ENCODE data around the gene RAD51B.
"Not testable (repeated sequence)": the region's sequence is repeated elsewhere in the genome, so short reads cannot be mapped to it uniquely, and the experiment has no call there.

Gene RAD51B

GRCh38 chr14:68241862-68242487, 422.4 kb downstream of the RAD51B start:
- DNase-seq = no peak

- no peak for DNase-seq
Measured at GRCh38 chr14:68243450-68244010, 424.0 kb downstream of the RAD51B start.

- DNase-seq = no peak
Measured at GRCh38 chr14:68244262-68244980, 424.8 kb downstream of the RAD51B start.

- DNase-seq = peak; percentile 26
Measured at GRCh38 chr14:68245146-68246073, 425.8 kb downstream of the RAD51B start.

DNA sequence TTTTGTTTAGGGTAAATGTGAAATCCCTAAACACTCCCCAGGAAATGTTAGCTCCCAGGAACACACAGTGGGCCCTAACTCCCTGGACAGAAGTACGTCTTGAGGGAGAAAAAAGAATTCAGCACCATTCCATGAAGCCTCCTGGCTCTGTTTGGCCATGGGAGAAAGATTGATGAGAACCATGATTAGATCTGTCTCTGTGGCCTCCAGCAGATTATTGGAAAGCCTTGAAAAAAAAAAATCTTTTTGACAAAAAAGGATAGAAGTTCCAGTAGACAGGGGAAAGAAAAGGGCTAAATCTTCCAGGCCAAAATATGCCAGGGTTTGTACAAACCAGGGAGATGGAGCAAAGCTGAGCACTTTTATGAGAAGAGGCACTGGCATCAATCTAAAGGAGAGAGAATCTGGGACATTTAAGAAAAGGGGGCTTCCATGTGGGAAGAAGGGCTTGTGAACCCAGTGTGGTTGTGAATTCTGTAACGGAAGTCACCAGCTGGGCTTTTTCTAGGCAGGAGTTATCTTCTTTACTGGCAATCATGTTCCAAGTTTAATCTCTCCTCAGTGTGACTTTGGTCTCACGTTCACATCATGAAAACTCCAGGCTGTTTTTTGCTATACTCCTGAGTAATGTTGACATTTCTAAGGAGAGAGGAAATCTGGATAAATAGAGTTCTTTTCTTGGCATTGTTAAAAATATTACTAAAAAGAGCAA, 426.7 kb downstream of the RAD51B start:
- DNase-seq = no peak

- DNase-seq = no peak
Measured at GRCh38 chr14:68246786-68247105, 427.2 kb downstream of the RAD51B start.

- no peak for DNase-seq
Measured at GRCh38 chr14:68247274-68247673, 427.7 kb downstream of the RAD51B start.

- DNase-seq = peak; percentile 75
Measured at GRCh38 chr14:68247676-68248268, 428.2 kb downstream of the RAD51B start.

GRCh38 chr14:68248481-68249255, 429.1 kb downstream of the RAD51B start:
- peak; percentile 57 for DNase-seq

DNA sequence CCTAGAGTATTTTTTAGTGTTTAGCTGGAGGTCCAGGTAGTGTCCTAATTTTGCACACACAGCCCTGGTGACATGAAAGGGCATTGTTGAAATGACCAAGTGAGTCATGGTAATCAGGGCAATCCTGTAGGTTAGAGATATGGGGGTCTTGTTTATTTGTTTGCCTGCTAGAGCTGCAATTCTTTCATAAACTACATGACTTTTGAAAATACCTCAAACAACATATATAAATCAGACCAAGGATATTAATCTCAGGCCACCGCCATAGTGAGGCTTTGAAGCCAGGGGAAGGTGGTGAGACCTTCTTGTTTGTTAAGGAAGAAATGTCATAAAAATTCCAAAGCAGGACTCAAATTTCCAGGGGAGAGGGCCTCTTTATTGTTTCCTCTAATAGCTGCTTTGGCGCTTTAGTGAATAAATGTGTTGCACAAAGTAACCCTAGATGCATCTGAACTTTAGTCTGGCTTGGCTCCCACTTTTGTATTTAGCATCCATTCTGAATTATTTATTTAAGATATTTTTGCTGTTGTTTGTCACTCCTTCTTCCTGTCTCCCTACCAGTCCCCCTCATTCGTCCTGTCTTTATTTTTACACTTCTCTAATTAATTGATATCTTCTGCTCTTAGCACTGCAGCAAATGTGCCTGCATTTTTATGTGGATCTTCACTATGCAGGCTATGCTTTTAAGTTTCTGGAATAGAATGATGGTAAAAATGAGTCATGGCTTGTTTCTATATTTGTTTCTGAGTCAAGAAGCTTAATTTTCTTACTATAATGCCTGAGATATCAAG, 430.3 kb downstream of the RAD51B start:
- DNase-seq = peak; percentile 76

DNA sequence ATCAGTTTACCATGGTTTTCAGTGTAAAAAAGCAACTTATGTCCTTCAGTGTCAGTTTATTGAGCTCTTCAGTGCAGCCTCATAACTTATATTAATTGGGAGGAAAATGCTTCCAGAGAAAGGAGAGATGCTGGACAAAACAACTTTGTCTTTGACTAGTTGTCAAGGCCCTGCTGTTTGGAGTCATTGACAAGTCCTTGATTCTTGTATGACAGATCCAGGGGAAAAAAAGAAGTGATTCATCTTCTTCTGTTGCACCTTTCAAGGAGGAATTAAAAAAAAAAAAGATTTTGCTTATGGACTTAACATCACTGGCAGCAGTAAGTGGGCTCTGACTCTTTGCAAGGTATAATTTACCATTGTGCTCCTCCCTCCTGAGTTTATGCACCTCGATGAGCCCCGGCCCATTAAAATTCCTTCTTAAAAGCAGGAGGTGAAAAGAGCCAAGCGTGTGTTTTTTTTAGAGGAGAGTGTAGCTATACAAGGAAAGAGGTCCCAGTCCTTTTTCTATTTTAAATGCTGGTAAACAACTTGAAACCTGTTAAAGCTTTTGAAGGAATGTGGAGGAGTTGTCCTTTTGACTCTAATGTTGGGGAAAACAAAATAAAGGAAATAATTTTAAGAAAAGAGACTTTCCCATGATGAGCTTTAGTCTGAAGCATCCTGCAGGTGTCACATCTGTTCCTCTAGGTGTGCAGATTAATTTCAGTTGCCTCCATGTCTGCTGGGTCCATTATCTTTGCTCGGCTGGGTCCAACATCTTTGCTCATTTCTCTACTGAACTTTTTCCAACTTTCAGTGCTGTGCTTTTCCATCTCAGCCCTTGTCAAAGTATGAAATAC, 431.6 kb downstream of the RAD51B start:
- peak; percentile 14 for DNase-seq

DNA sequence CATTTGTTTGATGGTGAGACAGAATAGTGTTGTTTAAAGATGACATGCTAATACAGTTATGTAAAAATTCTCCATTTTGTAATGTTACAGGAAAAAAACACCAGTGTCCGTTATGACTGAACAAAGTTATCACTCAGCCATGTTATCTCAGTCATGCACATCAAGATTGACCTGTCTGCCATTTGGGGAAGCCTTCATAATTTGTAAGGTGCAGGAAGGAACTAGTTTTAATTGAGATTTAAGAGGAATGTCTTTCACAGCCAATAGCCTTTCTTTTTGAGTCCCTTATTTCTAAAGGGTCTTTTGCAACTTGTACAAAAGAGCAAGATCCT, 432.2 kb downstream of the RAD51B start:
- DNase-seq = no peak

GRCh38 chr14:68253160-68253780, 433.7 kb downstream of the RAD51B start:
- DNase-seq = no peak

GRCh38 chr14:68253878-68254528, 434.4 kb downstream of the RAD51B start:
- DNase-seq = no peak

GRCh38 chr14:68254669-68255527, 435.3 kb downstream of the RAD51B start:
- peak; percentile 43 for DNase-seq

- DNase-seq = peak; percentile 74
Measured at GRCh38 chr14:68255693-68256178, 436.2 kb downstream of the RAD51B start.

- DNase-seq = no peak
Measured at GRCh38 chr14:68257969-68258368, 438.4 kb downstream of the RAD51B start.

DNA sequence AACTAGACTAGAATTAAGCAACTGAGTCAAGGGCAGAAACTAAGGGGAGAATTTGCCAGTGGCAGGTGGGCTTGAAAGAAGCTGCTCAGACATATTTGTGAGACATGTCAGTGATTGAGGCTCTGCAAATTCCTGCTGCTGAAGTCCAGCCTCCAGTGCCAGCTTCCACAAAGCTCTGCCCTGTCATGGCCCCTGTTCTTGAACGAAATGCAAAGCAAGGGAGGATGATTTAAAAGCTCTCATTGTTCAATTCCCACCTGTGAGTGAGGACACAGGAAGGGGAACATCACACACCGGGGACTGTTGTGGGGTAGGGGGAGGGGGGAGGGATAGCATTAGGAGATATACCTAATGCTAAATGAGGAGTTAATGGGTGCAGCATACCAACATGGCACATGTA, 439.4 kb downstream of the RAD51B start:
- not testable (repeated sequence) for DNase-seq

Measured in HCEC 1CT (cell line).